Mesodermal cell (in vitro differentiated cells): ENCODE results near the gene HLA-DQB1. TPM values are rescaled to one million over a fixed set of nuclear protein-coding genes. Genes with fewer than 3 reads are reported as not detected.
"Not testable (repeated sequence)": the region's sequence is repeated elsewhere in the genome, so short reads cannot be mapped to it uniquely, and the experiment has no call there.

Experiments used
- H3K27ac ChIP-seq: 2 replicates; pipeline ENCODE4 v1.7.0; 2013; ENCODE audit warnings: mild to moderate bottlenecking, low read depth, low read length, moderate library complexity; ENCODE audit not compliant: severe bottlenecking
- H3K36me3 ChIP-seq: 2 replicates; pipeline ENCODE4 v1.7.1; 2013; ENCODE audit warnings: mild to moderate bottlenecking, low read length, moderate library complexity; ENCODE audit not compliant: control insufficient read depth, insufficient read depth
- H3K4me1 ChIP-seq: one replicate; pipeline ENCODE4 v1.7.1; 2013; ENCODE audit warnings: mild to moderate bottlenecking, low read length; ENCODE audit not compliant: insufficient read depth, control insufficient read depth, poor library complexity, severe bottlenecking
- H3K4me3 ChIP-seq: 2 replicates; pipeline ENCODE4 v1.7.0; 2013; ENCODE audit warnings: low read length, control low read depth, mild to moderate bottlenecking; ENCODE audit not compliant: insufficient read depth, poor library complexity, severe bottlenecking; ENCODE audit errors: extremely low read depth
- H3K9me3 ChIP-seq: 2 replicates; pipeline ENCODE4 v1.7.1; 2013; ENCODE audit warnings: mild to moderate bottlenecking, low read length, moderate library complexity; ENCODE audit not compliant: control insufficient read depth
- WGBS, 2 experiments: methylation state at CpG; one replicate each; pipeline ENCODE4 v1.1.5; 2013; ENCODE audit warnings: missing lambda C conversion rate in 2 of 2; ENCODE audit not compliant: insufficient coverage in 2 of 2; 5-methylcytosine and 5-hydroxymethylcytosine counted together
- polyA plus RNA-seq, 2 experiments: library from polyadenylated mRNA; stranded (reverse); fragments of 50-300 nt; gene quantifications; one replicate each; pipeline ENCODE4 v1.2.3, GENCODE V29; 2013

Gene HLA-DQB1
- polyA plus RNA-seq (2013, experiment 1 of 2): 14.9 TPM
- polyA plus RNA-seq (2013, experiment 2 of 2): 15.7 TPM

DNA sequence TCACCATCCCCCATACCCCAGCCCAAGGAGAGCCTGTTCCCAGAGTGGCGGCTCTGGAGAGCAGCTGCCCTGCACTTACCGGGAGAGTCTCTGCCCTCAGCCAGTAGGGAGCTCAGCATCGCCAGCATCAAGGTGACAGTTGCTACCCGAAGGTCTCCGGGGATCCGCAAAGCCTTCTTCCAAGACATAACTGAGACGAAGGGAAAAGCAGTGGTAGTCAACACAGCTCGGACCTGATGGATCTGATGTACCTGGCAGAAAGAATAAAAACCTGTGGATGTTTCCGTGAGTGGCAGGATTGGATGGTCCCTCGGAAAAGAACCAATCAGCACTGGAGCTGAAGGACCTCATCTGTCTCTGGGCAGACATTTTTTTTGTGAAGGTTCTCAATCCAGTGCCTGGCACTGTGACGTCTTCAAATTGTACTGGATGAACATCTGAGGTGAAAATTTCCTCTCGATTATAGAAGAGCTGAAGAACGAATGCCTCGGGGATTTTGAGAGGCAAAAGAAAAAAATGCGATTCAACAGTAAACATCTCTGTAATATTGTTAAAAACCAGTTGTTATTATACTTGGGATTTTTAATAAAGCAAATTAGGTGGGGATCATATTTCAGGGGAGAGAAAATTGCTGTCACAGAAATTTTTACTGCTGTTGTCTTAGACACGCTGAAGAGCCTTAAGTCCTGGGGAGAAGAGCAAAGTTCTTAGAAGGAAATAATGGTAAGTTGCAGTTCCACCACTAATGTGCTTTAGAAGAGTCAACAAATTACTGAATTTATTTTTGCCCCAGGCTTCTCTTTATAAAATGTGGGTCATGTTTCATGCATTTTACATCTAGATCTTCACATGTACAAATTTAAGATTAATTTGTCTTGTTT lies at the start of gene HLA-DQB1:
TSS of gene HLA-DQB1 (minus strand) at position 238 of the 881 bp plus-strand sequence. CDS start at position 188, 50 bp downstream.
- WGBS, 2 experiments: 26 to 31% methylated on average over 11 to 12 of the region's 16 CpGs
- no peak within 1 kb of the TSS for H3K27ac ChIP-seq
- no peaks in the 10 kb centered on the region for H3K4me1 ChIP-seq
- peak within 1 kb of the TSS; percentile 33 for H3K4me3 ChIP-seq
- H3K9me3 ChIP-seq: no peaks in the 10 kb centered on the region
- no peaks in the 10 kb centered on the region for H3K36me3 ChIP-seq

GRCh38 chr6:32713241-32713640 lies 46.8 kb upstream of the HLA-DQB1 start:
- no peaks in the 10 kb centered on the region for H3K4me1 ChIP-seq
- no peaks in the 10 kb centered on the region for H3K9me3 ChIP-seq
- H3K27ac ChIP-seq: no peak overlapping the region
- H3K4me3 ChIP-seq: no peak overlapping the region
- H3K36me3 ChIP-seq: no peaks in the 10 kb centered on the region

GRCh38 chr6:32709625-32710024 lies 43.2 kb upstream of the HLA-DQB1 start:
- no peak overlapping the region for H3K27ac ChIP-seq
- H3K4me3 ChIP-seq: no peak overlapping the region
- no peaks in the 10 kb centered on the region for H3K4me1 ChIP-seq
- H3K36me3 ChIP-seq: no peaks in the 10 kb centered on the region
- H3K9me3 ChIP-seq: no peaks in the 10 kb centered on the region

GRCh38 chr6:32705164-32705563 lies 38.7 kb upstream of the HLA-DQB1 start:
- 63% methylated on average over 1 of the region's 3 CpGs; no CpG with 5 or more reads in 1 of the 2 experiments for WGBS, 2 experiments
- H3K36me3 ChIP-seq, H3K9me3 ChIP-seq, H3K4me1 ChIP-seq, H3K4me3 ChIP-seq, H3K27ac ChIP-seq: not testable (repeated sequence)

GRCh38 chr6:32703347-32703746 lies 36.9 kb upstream of the HLA-DQB1 start:
- Histone ChIP-seq H3K9me3 (no peaks in the 10 kb centered on the region), H3K4me1 (no peaks in the 10 kb centered on the region), H3K4me3 (no peak overlapping the region), H3K36me3 (no peaks in the 10 kb centered on the region), H3K27ac (no peak overlapping the region)
- WGBS, 2 experiments: 78% methylated on average over 3 of the region's 4 CpGs; no CpG with 5 or more reads in 1 of the 2 experiments

- Histone ChIP-seq H3K4me3 (no peak overlapping the region), H3K27ac (no peak overlapping the region), H3K4me1 (no peaks in the 10 kb centered on the region), H3K36me3 (no peaks in the 10 kb centered on the region), H3K9me3 (no peaks in the 10 kb centered on the region)
- WGBS, 2 experiments: 65 to 71% methylated on average over 1 to 3 of the region's 6 CpGs
These were observed 34.1 kb upstream of the HLA-DQB1 start for GRCh38 chr6:32700391-32701040.

DNA sequence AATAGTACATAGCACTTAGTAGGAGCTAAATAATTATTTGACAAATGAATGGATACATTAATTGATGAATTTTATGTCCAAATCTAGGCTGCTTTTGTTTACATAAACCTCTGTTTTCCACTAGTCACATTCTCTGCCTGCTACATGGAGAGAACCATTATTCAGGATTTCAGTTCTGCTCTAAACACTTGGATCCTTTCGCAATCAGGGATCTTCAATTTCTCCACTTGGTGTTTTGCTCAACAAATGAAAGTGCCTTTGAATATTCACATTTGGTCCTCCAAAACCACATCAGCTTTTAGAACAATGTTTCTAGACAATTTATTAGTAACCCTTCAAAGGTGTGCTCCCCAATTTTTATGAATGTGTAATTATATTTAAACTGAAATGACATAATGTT lies 30.6 kb upstream of the HLA-DQB1 start:
- WGBS, 2 experiments: 85 to 100% methylated on average over 1 of the region's 1 CpG
- Histone ChIP-seq H3K9me3 (peaks cover 5% of the 10 kb centered on the region), H3K4me1 (no peaks in the 10 kb centered on the region)

DNA sequence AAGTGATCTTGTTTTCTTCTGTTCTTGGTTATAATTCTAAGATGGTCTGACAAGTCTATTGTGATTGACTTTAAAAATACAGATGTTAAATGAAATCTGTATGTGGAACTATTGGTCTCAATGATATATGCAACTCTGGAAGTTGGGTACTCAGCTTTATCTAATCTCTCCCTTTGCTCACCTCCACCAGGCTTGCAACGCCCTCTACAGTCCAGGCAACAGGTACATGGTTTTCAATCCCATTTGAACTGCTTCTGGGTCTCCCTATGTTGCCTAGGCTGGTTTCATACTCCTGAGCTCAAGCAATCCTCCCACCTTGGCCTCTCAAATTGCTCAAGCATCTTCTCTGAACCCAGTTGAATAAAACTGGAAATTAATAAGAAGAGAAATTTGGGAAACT lies 25.6 kb upstream of the HLA-DQB1 start:
- Histone ChIP-seq H3K4me3 (no peak overlapping the region), H3K27ac (no peak overlapping the region), H3K36me3 (no peaks in the 10 kb centered on the region), H3K9me3 (peaks cover 5% of the 10 kb centered on the region), H3K4me1 (no peaks in the 10 kb centered on the region)
- WGBS, 2 experiments: 0 to 14% methylated on average over 1 of the region's 1 CpG

More for the DNA sequence above, 30.6 kb upstream of the HLA-DQB1 start:
- no peak overlapping the region for H3K4me3 ChIP-seq
- H3K36me3 ChIP-seq: no peaks in the 10 kb centered on the region
- H3K27ac ChIP-seq: no peak overlapping the region

GRCh38 chr6:32689531-32690501 lies 23.4 kb upstream of the HLA-DQB1 start:
- H3K4me3 ChIP-seq: no peak overlapping the region
- 77 to 82% methylated on average over 1 to 4 of the region's 5 CpGs for WGBS, 2 experiments
- no peaks in the 10 kb centered on the region for H3K4me1 ChIP-seq
- no peaks in the 10 kb centered on the region for H3K36me3 ChIP-seq
- peaks cover 5% of the 10 kb centered on the region for H3K9me3 ChIP-seq
- H3K27ac ChIP-seq: no peak overlapping the region

DNA sequence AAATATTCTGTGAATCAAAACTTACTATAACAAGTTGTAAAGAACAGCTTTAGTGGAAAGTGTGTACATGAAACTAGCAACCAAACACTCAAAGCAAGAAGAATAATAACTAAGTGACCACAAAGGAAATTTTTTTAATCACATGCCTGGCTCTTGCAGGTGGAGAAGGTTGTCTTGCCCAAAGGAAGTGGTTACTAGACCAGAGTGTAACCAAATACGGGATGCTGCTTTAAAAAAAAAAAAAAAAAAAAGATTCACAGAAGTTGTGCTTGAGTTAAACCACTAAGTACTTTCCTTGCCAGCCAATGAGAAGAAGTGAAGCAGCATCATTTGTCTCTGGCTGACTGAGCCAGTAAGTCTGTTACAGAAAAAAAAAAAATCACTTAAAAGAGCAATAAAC lies 19.1 kb upstream of the HLA-DQB1 start:
- no peaks in the 10 kb centered on the region for H3K4me1 ChIP-seq
- no peak overlapping the region for H3K27ac ChIP-seq
- H3K36me3 ChIP-seq: no peaks in the 10 kb centered on the region
- WGBS, 2 experiments: 50% methylated on average over 1 of the region's 1 CpG; no CpG with 5 or more reads in 1 of the 2 experiments
- no peak overlapping the region for H3K4me3 ChIP-seq
- H3K9me3 ChIP-seq: no peaks in the 10 kb centered on the region
